ENCODE measurements around the gene CDH26.

The CDH26 gene

DNA sequence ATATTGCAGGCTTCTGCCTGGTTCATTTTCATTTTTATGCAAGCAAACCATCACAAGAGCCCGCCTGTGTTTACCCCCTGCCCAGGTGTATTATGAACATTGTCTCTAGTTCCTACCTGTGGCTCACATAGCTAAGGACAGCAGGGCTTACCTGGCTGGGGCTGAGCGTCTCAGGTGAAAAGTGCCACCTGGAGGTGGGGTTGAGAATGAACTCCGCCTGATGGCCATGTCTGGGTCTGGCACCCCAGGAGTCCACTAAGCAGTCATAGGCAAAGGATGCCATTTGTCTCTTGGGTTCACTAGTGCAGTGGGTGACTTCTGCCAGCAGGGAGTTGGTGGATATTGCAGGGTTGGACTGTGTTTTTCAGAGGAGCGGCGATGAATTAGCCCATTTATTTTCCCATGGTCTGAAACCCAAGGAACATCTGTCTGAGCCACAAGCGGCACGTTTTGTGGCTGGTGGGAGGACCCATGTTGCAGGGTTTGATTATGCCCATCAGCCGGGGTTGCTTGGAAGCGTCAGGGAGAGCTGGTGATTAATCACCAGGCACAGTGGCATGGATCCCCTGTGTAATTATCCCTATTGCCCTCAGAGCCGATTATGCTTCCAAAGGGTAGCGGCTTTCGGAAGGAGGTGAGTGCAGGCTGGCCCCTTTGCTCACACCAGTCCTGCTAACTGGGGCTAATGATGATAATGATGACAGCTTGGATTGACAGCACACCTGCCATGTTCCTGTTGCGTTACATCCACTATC is 92.1 kb downstream of the CDH26 start:
- DNase-seq (ENCODE audit: low read depth), result no peak
- no peak overlapping the region for H3K4me3 ChIP-seq (ENCODE audit: control insufficient read depth, low read depth, low read length)
- TF ChIP-seq CTCF (conservative IDR thresholded peaks at IDR 0.05; ENCODE audit: control insufficient read depth, insufficient read depth, low read depth, low read length), result no peak

- no peak for TF ChIP-seq CTCF (conservative IDR thresholded peaks at IDR 0.05; ENCODE audit: control insufficient read depth, insufficient read depth, low read depth, low read length)
Observed at GRCh38 chr20:60051911-60052310, 93.7 kb downstream of the CDH26 start.

DNA sequence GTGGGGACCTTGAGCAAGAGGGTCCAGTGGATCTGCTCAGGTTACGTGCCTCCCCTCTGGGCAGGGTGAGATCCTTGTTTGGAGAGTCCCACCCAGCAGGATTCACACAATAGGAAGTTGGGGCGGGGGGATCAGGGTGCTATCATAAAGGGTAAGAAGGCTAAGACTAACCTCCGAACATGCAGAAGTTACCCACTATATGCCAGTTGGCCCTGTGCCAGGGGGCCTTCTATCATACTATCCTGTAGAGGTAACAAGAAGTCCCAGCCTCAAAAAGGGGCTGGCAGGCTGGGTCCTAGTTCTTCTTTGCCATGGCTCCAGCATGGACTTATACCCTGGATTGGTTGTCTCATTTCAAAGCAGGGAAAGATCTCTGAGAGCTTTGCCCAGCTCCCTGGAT is 94.1 kb downstream of the CDH26 start:
- H3K4me3 ChIP-seq (ENCODE audit: control insufficient read depth, low read depth, low read length), result no peak overlapping the region
- TF ChIP-seq CTCF (conservative IDR thresholded peaks at IDR 0.05; ENCODE audit: control insufficient read depth, insufficient read depth, low read depth, low read length), result no peak
- DNase-seq (ENCODE audit: low read depth), result no peak

More at GRCh38 chr20:60051911-60052310, 93.7 kb downstream of the CDH26 start:
- no peak overlapping the region for H3K4me3 ChIP-seq (ENCODE audit: control insufficient read depth, low read depth, low read length)
- no peak for DNase-seq (ENCODE audit: low read depth)

DNA sequence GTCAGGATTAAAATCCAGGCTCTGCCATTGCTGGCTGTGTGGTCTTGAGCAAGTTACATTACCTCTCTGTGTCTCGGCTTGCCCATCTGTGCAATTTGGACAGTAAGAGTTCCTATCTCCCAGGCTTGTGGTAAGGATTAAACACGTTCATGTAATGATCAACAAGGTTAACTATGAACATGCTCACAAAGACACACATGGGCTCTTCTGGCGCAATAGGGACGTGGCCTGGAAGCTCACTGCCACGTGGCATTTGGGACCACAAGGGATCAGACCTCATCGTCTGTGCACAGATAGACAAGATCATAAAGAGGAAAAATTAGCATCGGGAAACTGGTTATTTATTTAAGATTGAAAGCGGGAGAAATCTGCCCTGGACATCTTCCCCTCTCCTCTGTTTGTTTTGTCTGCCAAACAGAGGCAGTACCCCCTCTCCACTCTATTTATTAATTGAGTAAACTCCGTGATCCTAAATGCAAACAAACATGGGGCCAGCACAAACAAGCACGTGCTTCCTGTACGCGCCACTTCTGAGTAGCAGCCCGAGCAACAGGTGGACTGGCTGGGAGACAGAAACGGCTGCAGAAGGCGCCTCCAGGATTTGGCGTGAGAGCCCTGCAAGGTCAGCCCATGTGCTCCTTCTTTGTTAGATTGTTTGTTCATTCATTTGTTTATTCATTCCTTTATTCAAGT is 95.0 kb downstream of the CDH26 start:
- no peak for DNase-seq (ENCODE audit: low read depth)
- TF ChIP-seq CTCF (conservative IDR thresholded peaks at IDR 0.05; ENCODE audit: control insufficient read depth, insufficient read depth, low read depth, low read length), result no peak
- H3K4me3 ChIP-seq (ENCODE audit: control insufficient read depth, low read depth, low read length), result no peak overlapping the region

DNA sequence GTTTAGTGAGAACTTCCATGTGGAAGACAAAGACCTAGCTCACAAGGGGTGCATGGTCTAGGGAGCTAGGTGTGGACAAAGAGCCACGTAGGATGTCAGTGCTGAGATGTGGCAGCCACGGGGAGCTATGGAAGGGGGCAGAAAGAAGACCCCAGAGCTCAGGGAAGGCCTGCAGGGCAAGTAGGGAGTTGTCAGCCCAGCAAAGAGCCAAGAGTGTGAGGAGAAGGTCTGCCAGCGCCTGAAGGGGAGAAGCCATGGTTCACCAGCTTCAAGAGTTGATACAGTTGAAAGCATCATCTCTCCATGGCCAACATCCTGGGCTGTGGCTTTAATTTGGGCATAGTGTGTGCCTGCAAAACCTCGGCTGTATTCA is 95.6 kb downstream of the CDH26 start:
- H3K4me3 ChIP-seq (ENCODE audit: control insufficient read depth, low read depth, low read length), result no peak overlapping the region
- no peak for TF ChIP-seq CTCF (conservative IDR thresholded peaks at IDR 0.05; ENCODE audit: control insufficient read depth, insufficient read depth, low read depth, low read length)
- no peak for DNase-seq (ENCODE audit: low read depth)

DNA sequence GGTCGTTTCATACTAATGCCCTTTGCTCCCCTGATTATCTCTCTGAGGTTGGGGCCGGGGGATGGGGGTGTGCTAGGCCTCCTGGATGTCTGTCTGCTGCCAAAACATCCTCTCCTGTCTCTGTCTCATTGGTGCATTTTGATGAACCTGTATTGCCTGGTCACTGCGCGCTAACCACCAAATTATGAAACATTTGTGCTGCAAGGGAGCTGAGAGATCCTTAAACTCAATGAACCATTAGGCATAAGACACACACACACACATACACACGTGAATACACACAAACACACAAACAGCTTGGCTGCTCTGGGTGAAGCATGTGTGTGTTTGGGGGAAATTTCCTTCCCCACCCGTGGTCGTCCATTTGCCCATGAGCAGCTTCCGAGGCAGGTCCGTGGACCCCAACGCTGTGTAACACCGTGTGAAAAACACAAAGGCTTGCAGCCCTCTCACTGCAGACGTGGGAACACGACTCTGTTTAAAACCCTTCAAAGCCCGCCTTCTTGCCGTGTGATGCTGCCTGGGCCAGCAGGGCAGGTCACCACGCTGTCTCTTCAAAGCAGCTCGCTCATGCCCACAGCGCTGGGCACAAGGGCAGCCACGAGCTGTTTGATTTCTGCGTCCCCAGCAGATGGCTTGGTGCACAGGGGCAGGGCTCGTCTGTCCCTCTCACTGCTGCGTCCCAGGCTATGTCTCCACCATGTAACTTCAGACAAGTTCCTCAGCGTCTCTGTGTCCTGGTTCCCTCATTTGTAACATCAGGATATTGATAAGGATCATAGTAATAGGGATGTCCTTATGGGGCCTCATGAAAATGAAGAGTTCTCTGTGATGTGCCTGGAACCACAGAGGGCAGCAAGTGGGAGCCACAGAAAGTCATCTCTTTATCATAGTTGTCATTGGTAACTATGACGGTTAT is 96.8 kb downstream of the CDH26 start:
- TF ChIP-seq CTCF (conservative IDR thresholded peaks at IDR 0.05; ENCODE audit: control insufficient read depth, insufficient read depth, low read depth, low read length), result no peak
- no peak for DNase-seq (ENCODE audit: low read depth)
- no peak overlapping the region for H3K4me3 ChIP-seq (ENCODE audit: control insufficient read depth, low read depth, low read length)

All from fibroblast of mammary gland (primary cell).